Measurements from ENCODE around the gene APLF. TPM values are rescaled to one million over a fixed set of nuclear protein-coding genes. Genes with fewer than 3 reads are reported as not detected.

APLF gene
- total RNA-seq, 1 donor from 2014 or later, result 4.4 TPM

GRCh38 chr2:68562934-68563333 is 95.5 kb downstream of the APLF start:
- no peaks in the 10 kb centered on the region for H3K36me3 Mint-ChIP-seq (ENCODE audit: unreplicated experiment)
- no peak for DNase-seq
- no peak overlapping the region for H3K27ac Mint-ChIP-seq (ENCODE audit: unreplicated experiment)
- no peaks in the 10 kb centered on the region for H3K9me3 Mint-ChIP-seq (ENCODE audit: unreplicated experiment)
- no peaks in the 10 kb centered on the region for H3K4me1 Mint-ChIP-seq (ENCODE audit: low read depth, unreplicated experiment)
- H3K27me3 Mint-ChIP-seq (ENCODE audit: unreplicated experiment), result no peaks in the 10 kb centered on the region
- H3K4me3 Mint-ChIP-seq (ENCODE audit: unreplicated experiment), result no peak overlapping the region
- TF ChIP-seq CTCF (IDR thresholded peaks at IDR 0.05; ENCODE audit: partially characterized antibody, unreplicated experiment), result no peak

- H3K4me3 Mint-ChIP-seq (ENCODE audit: unreplicated experiment), result no peak overlapping the region
- H3K27ac Mint-ChIP-seq (ENCODE audit: unreplicated experiment), result no peak overlapping the region
- no peaks in the 10 kb centered on the region for H3K4me1 Mint-ChIP-seq (ENCODE audit: low read depth, unreplicated experiment)
- TF ChIP-seq CTCF (IDR thresholded peaks at IDR 0.05; ENCODE audit: partially characterized antibody, unreplicated experiment), result no peak
- no peak for DNase-seq
- H3K9me3 Mint-ChIP-seq (ENCODE audit: unreplicated experiment), result no peaks in the 10 kb centered on the region
- no peaks in the 10 kb centered on the region for H3K36me3 Mint-ChIP-seq (ENCODE audit: unreplicated experiment)
- no peaks in the 10 kb centered on the region for H3K27me3 Mint-ChIP-seq (ENCODE audit: unreplicated experiment)
Observed at GRCh38 chr2:68564426-68564825, 97.0 kb downstream of the APLF start.

- DNase-seq, result no peak
- H3K27ac Mint-ChIP-seq (ENCODE audit: unreplicated experiment), result no peak overlapping the region
- H3K4me3 Mint-ChIP-seq (ENCODE audit: unreplicated experiment), result no peak overlapping the region
- no peaks in the 10 kb centered on the region for H3K27me3 Mint-ChIP-seq (ENCODE audit: unreplicated experiment)
- H3K9me3 Mint-ChIP-seq (ENCODE audit: unreplicated experiment), result no peaks in the 10 kb centered on the region
- H3K4me1 Mint-ChIP-seq (ENCODE audit: low read depth, unreplicated experiment), result no peaks in the 10 kb centered on the region
- no peak for TF ChIP-seq CTCF (IDR thresholded peaks at IDR 0.05; ENCODE audit: partially characterized antibody, unreplicated experiment)
- no peaks in the 10 kb centered on the region for H3K36me3 Mint-ChIP-seq (ENCODE audit: unreplicated experiment)
Observed at GRCh38 chr2:68565273-68565672, 97.9 kb downstream of the APLF start.

GRCh38 chr2:68565858-68566257 is 98.5 kb downstream of the APLF start:
- Mint-ChIP-seq H3K4me3 (ENCODE audit: unreplicated experiment) (no peak overlapping the region), H3K27me3 (ENCODE audit: unreplicated experiment) (no peaks in the 10 kb centered on the region), H3K36me3 (ENCODE audit: unreplicated experiment) (no peaks in the 10 kb centered on the region), H3K27ac (ENCODE audit: unreplicated experiment) (no peak overlapping the region), H3K9me3 (ENCODE audit: unreplicated experiment) (no peaks in the 10 kb centered on the region), H3K4me1 (ENCODE audit: low read depth, unreplicated experiment) (no peaks in the 10 kb centered on the region)
- no peak for DNase-seq
- no peak for TF ChIP-seq CTCF (IDR thresholded peaks at IDR 0.05; ENCODE audit: partially characterized antibody, unreplicated experiment)

GRCh38 chr2:68566362-68566761 is 99.0 kb downstream of the APLF start:
- Mint-ChIP-seq H3K36me3 (ENCODE audit: unreplicated experiment) (no peaks in the 10 kb centered on the region), H3K9me3 (ENCODE audit: unreplicated experiment) (no peaks in the 10 kb centered on the region), H3K4me1 (ENCODE audit: low read depth, unreplicated experiment) (no peaks in the 10 kb centered on the region), H3K4me3 (ENCODE audit: unreplicated experiment) (no peak overlapping the region), H3K27ac (ENCODE audit: unreplicated experiment) (no peak overlapping the region), H3K27me3 (ENCODE audit: unreplicated experiment) (no peaks in the 10 kb centered on the region)
- no peak for TF ChIP-seq CTCF (IDR thresholded peaks at IDR 0.05; ENCODE audit: partially characterized antibody, unreplicated experiment)
- no peak for DNase-seq
